ENCODE measurements around the gene ZPR1.

ZPR1 gene

DNA sequence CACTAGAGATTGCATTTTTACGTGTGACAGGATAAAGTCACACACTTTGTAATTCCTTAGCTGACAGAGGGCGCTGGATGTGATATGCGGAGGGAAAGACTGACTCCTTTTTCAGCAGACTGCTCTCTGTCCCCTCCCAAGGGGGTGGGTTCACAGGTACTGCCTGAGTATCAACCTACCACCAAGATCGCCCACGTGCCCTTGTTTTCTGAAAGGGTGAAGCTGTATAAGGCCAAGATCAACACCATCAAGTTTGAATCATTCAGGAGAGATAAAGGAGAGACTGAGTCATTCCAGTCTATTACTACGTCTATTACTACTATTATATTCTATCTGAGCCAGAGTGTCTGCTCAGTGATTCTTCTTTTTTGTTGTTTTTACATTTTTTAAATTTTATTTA, 45.7 kb downstream of the ZPR1 start:
- DNase-seq = no peak

- DNase-seq = no peak
Observed at GRCh38 chr11:116740741-116741140, 47.1 kb downstream of the ZPR1 start.

GRCh38 chr11:116738975-116739374, 48.8 kb downstream of the ZPR1 start:
- DNase-seq = no peak

- peak; percentile 14 for DNase-seq
Observed at GRCh38 chr11:116736763-116737162, 51.1 kb downstream of the ZPR1 start.

DNA sequence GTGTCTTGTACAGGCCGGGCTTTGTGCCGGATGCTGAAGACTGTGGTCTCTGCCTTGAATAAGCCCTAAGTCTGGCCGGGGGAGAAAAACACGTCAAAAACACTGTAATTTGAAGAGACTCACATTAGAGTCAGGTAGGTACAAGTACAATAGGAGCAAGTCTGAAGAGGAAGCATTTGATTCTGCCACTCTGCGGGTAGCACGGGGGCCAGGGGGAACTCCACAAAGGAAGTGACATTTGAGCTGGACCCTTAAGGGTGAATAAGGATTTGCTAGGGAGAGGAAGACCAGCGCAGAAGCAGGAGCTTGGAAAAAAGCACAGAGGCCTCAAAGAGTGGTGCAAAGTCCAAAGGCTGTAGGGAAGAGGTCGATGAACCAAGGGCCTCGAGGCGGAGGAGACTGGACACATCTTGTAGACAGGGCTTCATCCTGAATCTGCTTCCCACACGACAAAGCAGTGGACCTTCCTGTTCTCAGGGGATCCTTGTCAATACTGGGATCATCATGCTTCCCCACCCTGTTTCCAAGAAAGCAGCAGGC, 53.8 kb downstream of the ZPR1 start:
- no peak for DNase-seq

- DNase-seq = no peak
Observed at GRCh38 chr11:116733043-116733755, 54.6 kb downstream of the ZPR1 start.

GRCh38 chr11:116732271-116733042, 55.4 kb downstream of the ZPR1 start:
- peak; percentile 64 for DNase-seq

DNA sequence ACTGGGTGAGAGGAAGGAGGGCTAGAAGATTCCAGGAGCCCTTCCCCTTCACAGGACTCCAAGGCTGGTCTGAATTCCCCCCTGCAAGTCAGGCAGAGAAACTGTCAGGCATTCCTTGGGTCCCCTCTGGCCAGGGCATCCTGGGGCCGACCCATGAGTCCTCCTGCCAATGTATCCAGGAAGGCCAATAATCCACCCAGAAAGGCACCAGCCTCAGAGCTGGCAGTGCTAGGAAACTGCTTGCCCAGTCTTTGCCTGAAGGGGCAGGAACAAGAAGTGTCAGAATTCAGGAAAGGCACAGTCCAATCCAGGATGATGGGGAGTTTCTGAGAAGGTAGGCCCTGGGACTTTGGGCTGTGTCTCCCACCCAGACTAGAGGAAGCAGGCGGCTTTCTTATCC, 56.0 kb downstream of the ZPR1 start:
- no peak for DNase-seq

- DNase-seq = no peak
Observed at GRCh38 chr11:116731097-116731761, 56.6 kb downstream of the ZPR1 start.

DNA sequence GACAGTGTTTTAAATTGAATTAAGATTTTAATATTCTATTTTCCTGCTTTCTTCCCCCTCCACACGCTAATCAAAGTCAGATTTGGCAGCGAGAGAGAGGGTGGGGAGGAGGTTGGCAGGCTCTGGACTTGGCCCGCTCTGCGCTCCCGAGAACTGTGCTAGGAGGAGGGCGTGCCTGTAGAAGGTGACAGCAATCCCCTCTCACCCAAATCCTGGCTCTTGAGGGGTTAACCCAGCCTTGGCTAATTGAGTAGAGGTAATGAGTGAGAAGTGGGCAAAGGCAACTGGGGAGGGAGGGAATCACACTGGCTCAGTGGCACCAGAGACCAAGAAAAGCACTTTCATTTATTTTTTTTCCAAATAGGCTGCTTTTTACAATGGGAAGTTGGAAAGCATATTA, 57.2 kb downstream of the ZPR1 start:
- DNase-seq = no peak

DNA sequence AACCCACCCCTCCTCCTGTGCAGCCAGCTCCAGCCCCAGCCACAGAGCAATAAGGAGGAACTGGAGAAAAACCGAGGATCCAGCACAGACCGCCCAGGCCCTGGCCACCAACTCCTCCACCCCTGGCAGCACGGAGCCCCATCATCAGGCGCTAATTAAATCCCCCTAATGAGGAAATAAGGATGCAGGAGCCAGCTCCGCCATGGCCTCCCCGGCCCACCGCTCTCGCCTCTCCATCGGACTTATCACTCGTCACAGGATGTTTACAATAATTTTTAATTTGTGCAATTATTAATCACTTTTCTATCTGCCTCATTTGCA, 57.6 kb downstream of the ZPR1 start:
- DNase-seq = no peak

GRCh38 chr11:116729501-116730240, 58.2 kb downstream of the ZPR1 start:
- DNase-seq = no peak

DNA sequence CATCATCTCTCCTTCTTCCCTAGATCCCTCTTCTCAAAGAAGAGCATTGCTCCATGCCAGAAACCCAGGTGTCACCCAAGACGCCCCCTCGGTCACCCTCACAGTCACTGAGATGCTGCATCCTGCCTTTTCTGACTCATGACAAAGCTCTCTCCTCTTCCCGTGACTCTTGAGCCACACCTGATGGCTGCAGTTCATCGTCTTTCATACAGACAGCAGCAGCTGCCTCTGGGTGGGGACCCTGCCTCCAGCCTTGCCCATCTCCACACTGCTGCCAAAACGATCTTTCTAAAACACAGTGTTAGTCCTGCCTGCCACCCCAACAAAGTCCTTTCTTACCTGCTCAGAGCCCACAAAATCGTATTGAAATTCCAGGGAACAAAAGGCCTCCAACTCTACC, 59.8 kb downstream of the ZPR1 start:
- no peak for DNase-seq

- DNase-seq = no peak
Observed at GRCh38 chr11:116725434-116726221, 62.2 kb downstream of the ZPR1 start.

- DNase-seq = no peak
Observed at GRCh38 chr11:116724813-116725212, 63.0 kb downstream of the ZPR1 start.

Measured in activated CD4-positive, alpha-beta T cell treated with anti-CD3 and anti-CD28 coated beads, Interleukin-2, amount 50 U/mL, for 16 hours (primary cell).